Measurements from ENCODE around the gene AMZ2.
"Not testable (repeated sequence)": the region's sequence is repeated elsewhere in the genome, so short reads cannot be mapped to it uniquely, and the experiment has no call there.

AMZ2 gene

GRCh38 chr17:68220786-68221185 lies 27.1 kb upstream of the AMZ2 start:
- DNase-seq, result not testable (repeated sequence)

GRCh38 chr17:68221786-68222185 lies 26.1 kb upstream of the AMZ2 start:
- DNase-seq, result no peak

DNA sequence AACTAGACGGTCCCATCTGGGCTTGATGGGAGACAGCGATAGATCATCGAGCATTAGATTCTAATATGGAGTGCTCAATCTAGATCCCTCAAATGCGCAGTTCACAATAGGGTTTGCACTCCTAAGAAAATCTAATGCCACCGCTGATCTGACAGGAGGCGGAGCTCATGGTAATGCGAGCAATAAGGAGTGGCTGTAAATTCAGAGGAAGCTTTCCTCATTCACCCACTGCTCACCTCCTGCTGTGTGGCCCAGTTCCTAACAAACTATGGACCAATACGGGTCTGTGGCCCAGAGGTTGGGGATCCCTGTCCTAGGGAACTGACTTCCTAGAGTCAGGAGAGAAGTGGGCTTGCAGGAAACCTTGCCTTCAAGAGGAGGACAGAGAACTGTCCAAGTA lies 25.2 kb upstream of the AMZ2 start:
- no peak for DNase-seq

- not testable (repeated sequence) for DNase-seq
These were observed 22.8 kb upstream of the AMZ2 start for GRCh38 chr17:68225055-68225454.

DNA sequence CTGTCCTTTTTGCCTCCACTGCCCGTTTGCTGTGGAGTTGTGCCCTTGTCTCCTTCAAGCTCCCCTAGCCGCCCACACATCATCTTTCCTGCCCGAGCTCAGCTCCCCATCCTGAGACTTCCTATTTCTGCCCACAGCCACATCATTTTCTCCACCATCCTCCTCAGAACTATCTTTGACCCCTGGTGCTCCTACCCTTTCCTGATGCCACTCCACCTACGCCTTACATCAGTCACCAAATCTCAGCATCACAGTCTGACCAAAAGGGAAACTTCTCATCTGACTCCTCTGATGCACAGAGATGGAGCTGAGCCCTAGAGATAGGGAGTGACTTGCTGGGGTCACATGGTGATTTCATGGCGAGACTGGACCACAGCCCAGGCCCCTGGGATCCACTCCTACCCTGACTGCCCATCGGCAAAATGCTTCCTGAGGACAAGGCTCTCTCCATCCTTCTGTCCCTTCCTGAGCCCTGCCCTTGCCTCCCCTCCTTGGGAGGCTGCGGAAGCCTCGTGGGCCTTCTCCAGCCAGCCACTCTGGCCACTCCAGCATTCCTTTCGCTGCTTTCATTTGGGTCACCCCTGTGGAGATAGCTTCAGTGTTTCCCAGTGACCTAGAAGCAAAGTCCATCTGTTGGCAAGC lies 19.7 kb upstream of the AMZ2 start:
- not testable (repeated sequence) for DNase-seq

DNA sequence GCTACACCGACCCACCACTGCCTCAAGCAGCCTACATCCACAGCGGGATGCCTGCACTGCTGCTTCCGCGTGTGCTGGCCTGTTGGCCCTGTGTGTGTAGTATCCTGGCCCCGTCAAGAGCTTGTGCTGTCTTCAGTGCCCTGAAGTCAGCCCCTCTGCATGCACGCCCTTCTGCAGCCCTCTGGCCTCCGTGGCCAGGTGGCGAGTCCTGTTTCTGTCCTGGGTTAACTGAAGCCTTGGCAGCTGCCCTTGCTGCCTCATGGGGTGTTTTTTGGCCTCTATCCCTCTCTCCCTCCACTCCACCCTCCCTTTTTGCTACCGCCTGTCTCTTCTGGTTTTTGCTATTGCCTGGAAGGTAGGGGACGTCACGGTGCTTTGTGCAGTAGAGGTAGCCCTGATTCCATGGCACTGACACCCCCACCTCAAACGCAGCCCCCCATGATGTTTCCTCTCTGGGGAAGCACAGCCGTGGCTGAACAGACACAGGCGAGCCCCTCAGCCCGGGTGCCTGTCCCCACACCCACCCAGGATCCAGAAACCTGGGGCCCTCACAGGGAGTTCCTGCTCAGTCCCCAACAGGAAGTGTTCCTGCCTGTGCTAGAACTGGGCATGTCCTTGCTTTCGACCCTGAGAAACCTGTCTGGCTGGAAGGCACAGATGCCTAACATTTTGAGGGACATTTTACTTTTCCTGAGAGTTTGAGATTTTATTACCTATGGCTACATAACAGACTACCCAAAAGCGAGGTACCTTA lies 18.8 kb upstream of the AMZ2 start:
- no peak for DNase-seq

DNA sequence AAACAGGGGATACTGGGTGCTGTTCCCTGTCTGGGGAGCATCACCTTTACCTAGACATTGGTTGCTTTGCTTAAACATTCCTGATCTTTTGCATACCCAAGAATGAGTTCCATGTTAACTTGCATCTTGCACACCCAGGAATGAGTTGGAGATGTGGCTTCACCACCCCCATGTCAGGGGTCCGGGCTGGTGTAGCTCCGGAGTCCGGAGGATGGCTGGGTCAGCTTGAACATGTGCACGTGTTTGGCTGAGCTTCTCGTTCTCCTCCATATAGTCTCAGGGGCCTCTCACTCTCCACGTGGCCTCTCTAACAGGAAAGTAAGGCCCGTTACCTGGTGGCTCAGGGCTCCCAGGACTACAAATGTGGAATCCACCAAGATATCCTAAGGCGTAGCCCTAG lies 18.2 kb upstream of the AMZ2 start:
- no peak for DNase-seq

GRCh38 chr17:68231131-68231530 lies 16.7 kb upstream of the AMZ2 start:
- DNase-seq, result not testable (repeated sequence)

DNA sequence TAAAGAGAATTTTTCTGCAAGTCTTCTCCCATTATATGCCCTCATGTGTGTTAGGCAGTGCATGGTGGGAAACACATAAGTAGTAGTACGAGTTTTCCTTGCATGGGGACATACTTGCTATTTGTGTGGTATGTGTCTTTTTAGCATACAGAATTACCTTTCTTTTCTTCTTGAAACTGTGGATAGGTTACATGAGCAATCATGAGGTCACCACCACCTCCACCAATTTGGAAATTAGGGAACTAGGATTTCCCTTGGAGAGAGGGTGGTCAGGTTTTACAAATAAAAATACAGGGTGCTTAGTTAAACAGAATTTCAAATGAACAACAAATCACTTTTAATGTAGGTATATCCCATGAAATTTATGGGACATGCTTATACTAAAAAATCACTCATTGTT lies 16.3 kb upstream of the AMZ2 start:
- DNase-seq, result no peak

- not testable (repeated sequence) for DNase-seq
These were observed 15.1 kb upstream of the AMZ2 start for GRCh38 chr17:68232741-68233140.

DNA sequence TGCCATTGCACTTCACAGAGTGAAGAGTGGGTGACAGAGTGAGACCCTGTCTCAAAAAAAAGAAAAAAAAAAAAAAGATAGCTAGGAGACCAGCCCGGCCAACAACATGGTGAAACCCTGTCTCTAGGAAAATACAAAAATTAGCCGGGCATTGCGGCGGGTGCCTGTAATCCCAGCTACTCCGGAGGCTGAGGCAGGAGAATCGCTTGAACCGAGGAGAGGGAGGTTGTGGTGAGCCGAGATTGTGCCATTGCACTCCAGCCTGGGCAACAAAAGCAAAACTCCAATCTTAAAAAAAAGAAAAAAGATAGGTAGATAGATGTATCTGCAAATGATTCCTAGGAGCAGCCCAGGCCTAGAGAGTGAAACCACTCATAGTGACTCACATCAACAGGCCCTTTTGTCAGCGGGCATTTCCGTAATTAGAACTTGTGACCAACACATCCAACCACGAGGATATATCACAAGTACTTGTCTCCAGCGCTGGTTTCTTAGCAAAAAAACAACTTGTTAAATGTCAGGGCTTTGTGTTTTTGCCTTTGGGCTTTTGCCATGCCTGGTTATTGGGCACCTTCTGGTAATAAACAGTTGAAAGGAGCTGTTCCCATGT lies 13.0 kb upstream of the AMZ2 start:
- not testable (repeated sequence) for DNase-seq

DNA sequence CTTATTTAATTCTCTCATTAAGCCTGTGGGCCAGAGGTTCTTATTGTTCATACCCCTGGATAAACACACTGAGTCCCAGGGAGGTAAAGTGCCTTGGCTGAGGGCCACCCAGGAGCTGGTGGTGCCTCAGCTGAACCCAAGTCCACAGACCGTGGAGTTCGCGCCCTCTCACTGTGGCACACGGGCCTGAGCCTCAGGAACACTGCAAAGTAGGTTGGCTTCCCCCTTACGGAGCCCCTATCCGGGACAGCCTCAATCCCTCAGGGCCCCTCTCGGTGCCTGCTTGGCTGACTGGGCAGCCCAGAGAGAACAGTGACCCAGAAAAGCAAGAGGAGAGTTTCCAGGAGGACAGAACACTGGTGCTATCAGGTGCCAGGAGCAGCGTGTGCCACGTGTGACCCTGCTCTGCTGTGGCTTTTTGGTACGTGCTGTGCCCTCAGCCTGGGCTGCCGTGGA lies 12.5 kb upstream of the AMZ2 start:
- not testable (repeated sequence) for DNase-seq

- DNase-seq, result not testable (repeated sequence)
These were observed 10.3 kb upstream of the AMZ2 start for GRCh38 chr17:68237369-68238163.

- no peak for DNase-seq
These were observed 9.5 kb upstream of the AMZ2 start for GRCh38 chr17:68238164-68238870.

GRCh38 chr17:68238871-68239253 lies 9.0 kb upstream of the AMZ2 start:
- DNase-seq, result no peak

- no peak for DNase-seq
These were observed 8.0 kb upstream of the AMZ2 start for GRCh38 chr17:68239632-68240366.

DNA sequence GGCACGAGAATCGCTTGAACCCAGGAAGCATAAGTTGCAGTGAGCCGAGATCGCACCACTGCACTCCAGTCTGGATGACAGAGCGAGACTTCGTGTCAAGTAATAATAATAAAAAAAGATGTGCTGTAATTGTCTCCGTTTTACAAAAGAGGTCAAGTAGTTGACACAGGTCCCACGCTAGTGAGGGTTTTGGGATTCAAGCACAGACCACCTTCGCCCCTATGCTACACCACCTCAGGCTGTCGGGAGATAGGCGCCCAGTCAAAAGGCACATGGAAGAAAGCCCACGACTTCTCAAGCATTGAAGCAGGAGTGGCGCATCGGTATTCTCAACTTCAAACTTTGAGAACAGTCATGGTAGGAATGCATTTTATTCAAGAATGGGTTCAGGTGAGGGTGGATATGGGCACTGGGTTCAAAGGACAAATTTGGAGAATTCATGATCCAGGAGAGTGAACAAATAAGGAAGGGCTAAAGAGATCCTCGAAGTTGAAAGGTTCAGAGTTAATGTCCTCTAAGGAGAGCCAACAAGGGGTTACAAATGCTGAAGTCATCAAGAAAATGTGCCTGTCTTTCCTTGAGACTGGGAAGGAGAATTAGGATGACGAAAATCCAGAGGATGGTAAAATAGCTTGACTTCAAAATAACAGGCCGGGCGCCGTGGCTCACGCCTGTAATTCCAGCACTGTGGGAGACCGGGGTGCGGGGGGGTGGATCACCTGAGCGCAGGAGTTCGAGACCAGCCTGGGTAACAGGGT lies 1.4 kb upstream of the AMZ2 start:
- DNase-seq, result no peak

GRCh38 chr17:68248199-68248825 lies 469 bp downstream of the AMZ2 start:
- DNase-seq, result no peak

GRCh38 chr17:68248891-68249290 lies 1.0 kb downstream of the AMZ2 start:
- DNase-seq, result no peak

GRCh38 chr17:68249354-68249765 lies 1.5 kb downstream of the AMZ2 start:
- DNase-seq, result no peak

GRCh38 chr17:68253426-68253825 lies 5.6 kb downstream of the AMZ2 start:
- not testable (repeated sequence) for DNase-seq
